HG03354 (cell line): ENCODE data around the gene SMARCAD1.

Experiments
- ATAC-seq: cut with Tn5 transposase; IDR thresholded peaks from one replicate; pipeline ENCODE4 v1.9.1; 2021; ENCODE audit warnings: mild to moderate bottlenecking; ENCODE audit not compliant: unreplicated experiment, poor library complexity, severe bottlenecking

Gene SMARCAD1

GRCh38 chr4:94228493-94229216 is 21.0 kb downstream of the SMARCAD1 start:
- no peak for ATAC-seq

DNA sequence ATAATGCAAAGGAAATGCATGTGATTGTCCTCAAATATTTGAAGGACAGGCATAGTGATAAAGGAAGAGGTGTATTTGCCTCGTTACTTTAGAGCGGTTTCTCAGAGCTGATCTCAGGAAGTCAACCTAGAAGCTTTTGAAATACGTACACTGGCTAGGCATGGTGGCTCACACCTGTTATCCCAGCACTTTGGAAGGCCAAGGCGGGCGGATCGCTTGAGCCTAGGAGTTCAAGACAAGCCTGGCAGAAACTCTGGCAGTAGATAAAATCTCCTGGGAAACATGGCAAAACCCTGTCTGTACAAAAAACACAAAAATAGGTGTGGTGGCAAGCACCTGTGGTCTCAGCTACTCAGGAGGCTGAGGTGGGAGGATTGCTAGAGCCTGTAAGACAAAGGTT is 24.9 kb downstream of the SMARCAD1 start:
- ATAC-seq = no peak

GRCh38 chr4:94235825-94236224 is 28.2 kb downstream of the SMARCAD1 start:
- no peak for ATAC-seq

GRCh38 chr4:94237271-94237670 is 29.6 kb downstream of the SMARCAD1 start:
- no peak for ATAC-seq

GRCh38 chr4:94238160-94238559 is 30.5 kb downstream of the SMARCAD1 start:
- ATAC-seq = no peak

GRCh38 chr4:94240384-94240783 is 32.7 kb downstream of the SMARCAD1 start:
- no peak for ATAC-seq

- no peak for ATAC-seq
Measured at GRCh38 chr4:94244087-94244828, 36.6 kb downstream of the SMARCAD1 start.

GRCh38 chr4:94244829-94245185 is 37.1 kb downstream of the SMARCAD1 start:
- no peak for ATAC-seq

DNA sequence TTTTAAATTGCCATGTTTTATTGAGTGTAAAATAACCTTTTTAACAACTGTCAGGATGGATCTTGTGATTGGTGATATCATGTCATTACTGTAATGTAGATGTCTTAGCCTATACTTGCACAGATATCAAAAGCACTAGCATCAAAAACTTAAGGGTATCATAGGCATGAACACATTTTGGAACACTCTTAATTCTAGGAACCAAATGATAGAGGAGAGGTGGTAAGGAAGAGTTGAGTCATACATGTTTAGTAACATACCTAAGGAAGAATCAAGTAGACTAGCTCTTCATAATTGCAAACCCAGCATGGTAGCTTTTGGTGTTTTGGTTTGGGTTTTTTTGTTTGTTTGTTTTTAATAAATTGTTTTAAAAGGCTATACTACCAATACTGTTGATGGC is 43.4 kb downstream of the SMARCAD1 start:
- ATAC-seq = no peak

DNA sequence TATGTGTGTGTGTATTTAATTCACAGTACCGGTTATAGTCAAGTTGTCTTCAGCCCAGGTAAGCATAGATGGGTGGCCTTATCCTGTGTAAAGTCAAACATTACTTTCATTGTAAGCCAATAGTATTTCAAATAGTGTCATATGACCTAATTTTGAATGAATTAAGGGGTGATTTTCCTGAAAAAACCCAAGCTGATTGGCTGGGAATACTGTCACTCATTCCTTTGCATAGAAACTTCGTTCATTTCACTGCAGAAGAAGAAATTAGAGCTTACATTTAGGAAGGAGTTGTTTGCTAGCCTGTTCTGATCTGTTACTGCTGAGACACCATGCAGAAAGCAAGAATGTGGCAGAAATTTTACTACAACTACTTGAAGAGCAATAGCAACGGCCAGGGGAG is 45.4 kb downstream of the SMARCAD1 start:
- no peak for ATAC-seq

DNA sequence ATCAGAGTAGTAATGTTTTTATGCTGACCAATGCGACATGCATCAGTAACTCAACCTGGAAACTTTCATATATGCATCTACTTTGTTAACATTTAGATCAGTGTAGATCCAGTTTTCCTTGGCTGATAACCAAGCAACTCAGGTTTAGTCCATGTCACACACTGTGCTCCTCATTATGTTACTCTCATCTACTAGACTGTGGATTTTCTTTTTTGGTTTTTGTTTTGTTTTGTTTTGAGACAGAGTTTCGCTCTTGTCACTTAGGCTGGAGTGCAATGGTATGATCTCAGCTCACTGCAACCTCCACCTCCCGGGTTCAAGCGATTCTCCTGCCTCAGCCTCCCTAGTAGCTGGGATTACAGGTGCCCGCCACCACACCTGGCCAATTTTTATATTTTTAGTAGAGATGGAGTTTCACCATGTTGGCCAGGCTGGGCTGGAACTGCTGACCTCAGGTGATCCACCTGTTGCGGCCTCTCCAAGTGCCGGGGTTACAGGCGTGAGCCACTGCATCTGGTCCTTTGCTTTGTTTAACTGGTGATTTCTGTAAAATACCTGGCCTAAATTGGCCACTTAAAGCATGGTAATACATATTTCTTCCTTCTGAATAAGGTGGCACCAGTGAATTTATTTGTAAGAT is 48.6 kb downstream of the SMARCAD1 start:
- peak; percentile 43 for ATAC-seq

GRCh38 chr4:94256828-94257227 is 49.2 kb downstream of the SMARCAD1 start:
- ATAC-seq = peak; percentile 43

DNA sequence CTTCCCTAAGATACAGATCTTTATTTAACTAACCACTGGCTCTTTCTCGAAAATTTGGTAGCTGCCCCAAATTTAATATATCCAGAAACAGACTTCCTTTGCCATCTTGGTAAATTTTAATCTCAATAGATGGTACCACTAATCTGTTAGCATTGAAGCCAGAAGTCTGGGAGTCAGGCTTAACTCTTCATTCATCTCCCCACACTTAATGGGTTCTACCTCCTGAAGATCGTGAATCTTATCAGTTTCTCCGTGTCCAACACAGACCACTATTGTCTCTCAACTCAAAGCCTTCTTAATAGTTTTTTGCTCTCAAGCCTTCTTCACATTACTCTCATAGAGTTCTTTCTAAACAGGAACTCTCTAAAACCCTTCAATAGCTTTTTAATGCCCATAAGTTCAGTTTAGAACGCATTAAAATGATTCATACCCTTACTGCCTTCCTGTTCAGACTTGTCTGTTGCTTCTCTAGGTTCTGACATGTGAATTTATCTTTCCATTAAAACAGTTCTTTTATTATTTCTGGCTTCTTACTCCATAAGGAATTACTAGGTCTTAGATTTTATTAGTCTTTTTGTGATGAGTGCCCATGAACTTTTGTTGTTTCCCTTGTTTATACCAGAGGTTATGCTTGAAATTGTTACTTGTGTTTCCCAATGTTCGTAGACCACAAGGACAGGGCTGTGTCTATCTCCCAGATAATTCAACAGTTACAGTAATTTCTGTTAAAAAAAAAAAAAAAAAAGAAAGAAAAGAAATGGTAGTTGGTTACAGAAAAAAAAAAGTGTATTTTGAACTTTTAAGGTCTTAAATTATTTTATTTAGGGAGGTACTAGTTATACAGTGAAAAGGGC is 54.7 kb downstream of the SMARCAD1 start:
- no peak for ATAC-seq

DNA sequence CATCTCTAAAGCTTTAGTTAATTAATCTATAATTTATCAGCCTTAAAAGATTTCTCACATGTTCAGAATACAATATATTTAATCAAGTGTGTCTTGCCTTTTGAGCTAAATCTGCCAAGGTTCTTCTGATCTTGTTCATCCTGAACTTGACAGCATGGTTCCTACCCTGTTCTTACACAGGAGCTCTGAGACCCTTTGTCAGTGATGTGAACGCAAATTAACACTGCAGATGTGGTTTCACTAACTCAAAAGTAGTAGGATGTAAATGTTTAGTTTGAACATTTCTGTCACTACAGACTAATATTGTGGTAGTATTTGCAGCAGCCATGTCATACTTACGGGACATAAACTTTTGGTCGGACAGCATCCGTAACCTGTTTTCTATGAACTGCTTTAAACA is 59.4 kb downstream of the SMARCAD1 start:
- no peak for ATAC-seq

DNA sequence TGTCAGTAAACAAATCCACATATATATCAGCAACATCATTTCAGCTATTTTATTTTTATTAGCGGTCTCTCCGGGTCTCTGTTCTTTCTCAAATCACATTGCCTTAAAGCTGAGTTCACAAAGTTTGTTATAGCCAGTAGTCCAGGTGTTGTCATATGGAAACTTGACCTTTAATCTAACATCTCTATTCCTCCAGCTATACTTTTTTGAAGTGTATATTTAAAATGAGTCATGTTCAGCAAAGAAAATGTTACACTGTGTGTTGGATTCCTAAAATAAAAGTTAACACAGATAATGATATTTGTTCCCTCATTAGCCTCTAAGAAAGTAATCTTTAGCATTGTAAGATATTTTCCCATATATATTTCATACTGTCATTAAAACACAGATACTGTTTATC is 63.6 kb downstream of the SMARCAD1 start:
- ATAC-seq = no peak

- ATAC-seq = no peak
Measured at GRCh38 chr4:94274912-94275311, 67.2 kb downstream of the SMARCAD1 start.

GRCh38 chr4:94276204-94276603 is 68.5 kb downstream of the SMARCAD1 start:
- no peak for ATAC-seq

DNA sequence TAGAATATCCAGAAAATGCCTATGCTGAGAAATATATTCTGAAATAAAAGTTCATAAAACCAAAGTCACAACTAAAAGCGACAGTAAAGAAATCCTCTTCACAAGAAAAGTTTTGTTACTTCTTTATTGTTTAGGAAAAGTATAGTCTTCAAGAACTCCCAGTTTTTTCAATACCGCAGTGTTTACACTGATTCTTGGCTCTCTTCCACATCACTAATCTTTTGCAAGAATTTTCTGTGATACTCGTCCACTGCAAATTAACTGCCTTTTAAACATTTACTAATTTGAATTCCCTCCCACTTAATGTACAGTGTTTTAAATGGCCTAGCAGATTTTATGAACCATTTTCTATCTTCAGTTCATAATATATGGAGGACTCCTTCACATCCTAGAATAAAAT is 69.9 kb downstream of the SMARCAD1 start:
- no peak for ATAC-seq

- ATAC-seq = no peak
Measured at GRCh38 chr4:94278781-94279180, 71.1 kb downstream of the SMARCAD1 start.

DNA sequence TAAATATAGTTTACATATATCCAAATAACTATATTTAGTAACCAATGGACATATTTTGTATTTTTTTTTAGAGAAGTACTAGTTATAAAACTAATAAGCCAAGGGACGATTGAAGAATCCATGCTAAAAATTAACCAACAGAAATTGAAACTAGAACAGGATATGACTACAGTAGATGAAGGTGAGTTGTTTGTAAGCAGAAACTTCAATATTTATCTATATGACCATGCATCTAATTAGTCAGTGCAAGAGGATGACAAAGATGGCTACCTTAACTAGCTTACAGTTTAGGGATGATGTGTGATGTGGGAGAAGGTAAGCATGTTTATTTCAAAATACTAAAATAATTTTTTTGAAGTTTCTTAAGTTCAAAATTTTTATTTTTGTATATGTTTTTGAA is 77.2 kb downstream of the SMARCAD1 start:
- ATAC-seq = peak; percentile 88
